HCT116 (cell line): ENCODE results near the gene MRPL24. TPM values are rescaled to one million over a fixed set of nuclear protein-coding genes. Genes with fewer than 3 reads are reported as not detected.

Source experiments
- ATAC-seq: fragments of 200-7000 bp; cut with Tn5 transposase; 2 replicates; pipeline ENCODE4 v1.9.1; 2020; ENCODE audit warnings: mild to moderate bottlenecking, moderate library complexity
- BruUV-seq: library from RNA; stranded (reverse); fragments of 400-500 nt; replicated peaks from 2 replicates; lab custom pipeline; 2021; lab: Mats Ljungman, UMichigan
- CTCF ChIA-PET: fragments of 300-600 bp; sonication (Branson Sonifier 250); formaldehyde crosslinking; loops from one replicate; lab custom pipeline; 2021; ENCODE audit warnings: antibody characterized with exemption; lab: Charles Lee
- POLR2A ChIA-PET: fragments of 300-600, 350-600 bp; sonication (Branson Sonifier 250); formaldehyde crosslinking; loops from one replicate; lab custom pipeline; 2021; ENCODE audit warnings: antibody characterized with exemption; lab: Charles Lee
- RAD21 ChIA-PET, 2 experiments: fragments of 300-600 bp; sonication (Branson Sonifier 250); formaldehyde crosslinking; loops; one replicate each; lab custom pipeline; 2023; ENCODE audit warnings: low total read pairs in 2 of 2; ENCODE audit not compliant: uncharacterized antibody in 2 of 2, unreplicated experiment in 2 of 2, low non-redundant PET in 1 of 2; lab: Charles Lee
- DNase-seq: peaks from one replicate; pipeline ENCODE4 v3.0.0-alpha.2; 2010; ENCODE audit warnings: low read depth, low spot score
- H2AFZ ChIP-seq: fragments of 200-600 bp; shearing (Covaris generic), sonication (generic); 2 replicates; pipeline ENCODE4 v1.6.1; 2017; ENCODE audit warnings: low read depth, mixed run types, mixed read lengths, antibody characterized with exemption, low read length; ENCODE audit not compliant: poor library complexity, severe bottlenecking
- H3K27ac ChIP-seq: 2 replicates; pipeline ENCODE4 v1.5.1; 2012; ENCODE audit warnings: low read depth, low read length
- H3K27me3 ChIP-seq: fragments of 200-600 bp; sonication (generic); 2 replicates; pipeline ENCODE4 v1.6.1; 2016; ENCODE audit warnings: mixed run types, low read length, mixed read lengths; ENCODE audit not compliant: insufficient read depth
- H3K36me3 ChIP-seq, 2 experiments: fragments of 200-500 bp in 1 of 2; fragments of 200-600 bp in 1 of 2; sonication (Bioruptor generic) in 1 of 2; sonication (generic) in 1 of 2; 2 replicates each; pipeline versions ENCODE4 v1.5.1 to v1.6.1; 2014 to 2016; ENCODE audit warnings: low read length in 2 of 2, inconsistent platforms in 1 of 2, mixed read lengths in 1 of 2, mixed run types in 1 of 2; ENCODE audit not compliant: insufficient read depth in 2 of 2, control insufficient read depth in 1 of 2
- H3K4me1 ChIP-seq, 2 experiments: fragments of 200-600 bp in 1 of 2; sonication (generic) in 1 of 2; 2 replicates each; pipeline versions ENCODE4 v1.5.1 to v1.6.1; 2012 to 2017; ENCODE audit warnings: low read length in 2 of 2, inconsistent platforms in 1 of 2, mild to moderate bottlenecking in 1 of 2, mixed read lengths in 1 of 2, mixed run types in 1 of 2, moderate library complexity in 1 of 2; ENCODE audit not compliant: insufficient read depth in 2 of 2, control insufficient read depth in 1 of 2
- H3K4me2 ChIP-seq: fragments of 200-600 bp; sonication (generic); 2 replicates; pipeline ENCODE4 v1.6.1; 2017; ENCODE audit warnings: mixed run types, low read length, mixed read lengths
- H3K4me3 ChIP-seq, 2 experiments: fragments of 200-600 bp in 1 of 2; sonication (generic) in 1 of 2; replicated peaks in 1 of 2; 2 replicates each; pipeline ENCODE4 v1.5.1; 2011 to 2016; ENCODE audit warnings: low read length in 2 of 2, control low read depth in 1 of 2, low read depth in 1 of 2, mild to moderate bottlenecking in 1 of 2, mixed read lengths in 1 of 2, mixed run types in 1 of 2
- H3K79me2 ChIP-seq: fragments of 200-600 bp; sonication (generic); 2 replicates; pipeline ENCODE4 v1.6.1; 2017; ENCODE audit warnings: mild to moderate bottlenecking, mixed run types, low read length, moderate library complexity, mixed read lengths; ENCODE audit not compliant: insufficient read depth
- H3K9ac ChIP-seq: fragments of 200-600 bp; sonication (generic); 2 replicates; pipeline ENCODE4 v1.6.1; 2016; ENCODE audit warnings: low read length, mixed read lengths
- H3K9me2 ChIP-seq: fragments of 200-600 bp; sonication (generic), shearing (Covaris generic); 2 replicates; pipeline ENCODE4 v1.6.1; 2017; ENCODE audit warnings: mixed run types, mild to moderate bottlenecking, moderate library complexity; ENCODE audit not compliant: insufficient read depth
- H3K9me3 ChIP-seq, 2 experiments: fragments of 200-500 bp in 1 of 2; fragments of 200-600 bp in 1 of 2; sonication (Bioruptor generic) in 1 of 2; sonication (generic) in 1 of 2; 2 replicates each; pipeline ENCODE4 v1.6.1; 2014 to 2017; ENCODE audit warnings: low read length in 2 of 2, mixed read lengths in 2 of 2, inconsistent platforms in 1 of 2, low read depth in 1 of 2, mild to moderate bottlenecking in 1 of 2, mixed run types in 1 of 2, moderate library complexity in 1 of 2; ENCODE audit not compliant: control insufficient read depth in 1 of 2, insufficient read depth in 1 of 2
- H4K20me1 ChIP-seq: fragments of 200-600 bp; sonication (generic), shearing (Covaris generic); 2 replicates; pipeline ENCODE4 v1.6.1; 2017; ENCODE audit warnings: mixed run types, mild to moderate bottlenecking, moderate library complexity; ENCODE audit not compliant: insufficient read depth
- ATF3 ChIP-seq: IDR thresholded peaks from 2 replicates; pipeline ENCODE4 v1.6.1; 2012
- CBX3 ChIP-seq: IDR thresholded peaks from 2 replicates; pipeline ENCODE4 v1.6.1; 2012; ENCODE audit warnings: low read depth
- ELF1 ChIP-seq: IDR thresholded peaks from 2 replicates; pipeline ENCODE4 v1.6.1; 2012; ENCODE audit warnings: low read depth, borderline replicate concordance
- POLR2A ChIP-seq: IDR thresholded peaks from 2 replicates; pipeline ENCODE4 v1.7.0; 2011; ENCODE audit warnings: borderline replicate concordance; ENCODE audit not compliant: insufficient read depth, insufficient read length; ENCODE audit errors: extremely low read depth
- TCF7L2 ChIP-seq: IDR thresholded peaks from 2 replicates; pipeline ENCODE4 v1.7.0; 2011; ENCODE audit warnings: borderline replicate concordance, inconsistent platforms; ENCODE audit not compliant: insufficient read depth, insufficient read length; ENCODE audit errors: extremely low read depth
- ZNF274 ChIP-seq: fragments of 200-500 bp; sonication (Bioruptor generic); IDR thresholded peaks from 2 replicates; pipeline ENCODE4 v1.6.1; 2014; ENCODE audit warnings: mild to moderate bottlenecking, low read depth, low read length, inconsistent platforms
- intact Hi-C: fragments of 100-400 bp; cut with micrococcal nuclease; formaldehyde crosslinking; loops from 2 replicates; pipeline ENCODE4 v1.10.0; 2022
- total RNA-seq: library from RNA; stranded (reverse); gene quantifications from one replicate; pipeline ENCODE4 v1.2.1, GENCODE V29; 2021; ENCODE audit not compliant: unreplicated experiment

Gene MRPL24
- total RNA-seq, 1 experiment from 2014 or later, result 111 TPM

- Histone ChIP-seq H3K79me2 (no peaks in the 10 kb centered on the region), H3K27me3 (no peaks in the 10 kb centered on the region), H2AFZ (peak overlapping the region; percentile 35), H3K4me3 (no peak overlapping the region), H3K4me1 (peaks cover 62 to 76% of the 10 kb centered on the region in 2 experiments), H4K20me1 (no peaks in the 10 kb centered on the region), H3K9me3 (no peaks in the 10 kb centered on the region), H3K9me2 (no peaks in the 10 kb centered on the region), H3K4me2 (peak overlapping the region; percentile 84), H3K9ac (peak overlapping the region; percentile 39)
- ATAC-seq, result no peak
- DNase-seq, result no peak
- ChIA-PET POLR2A (interaction anchor here (0.6 to 5.0 kb wide), 6 partner anchors 13 to 36 kb away, joined by 3 to 87 read pairs (median 10); partner anchors contain the start of genes CRABP2, ISG20L2, METTL25B and NES), RAD21 (interaction anchor here (1.8 to 4.0 kb wide), 5 partner anchors 15 to 169 kb away, joined by 9 to 67 read pairs (median 45); partner anchors contain the start of genes CRABP2 (in 2 of the 2) and NTRK1 (in 1 of the 2))
- intact Hi-C loops, result no loop called here
- BruUV-seq, result no TSS peak
- no peak for TF ChIP-seq ZNF274
- TF ChIP-seq, all 23 proteins: peak for 0
- Histone ChIP-seq H3K27ac (peak overlapping the region; percentile 72), H3K36me3 (no peaks in the 10 kb centered on the region)
- CTCF ChIA-PET, result interaction anchor here (1.6 to 10.0 kb wide), 5 partner anchors 17 to 237 kb away, joined by 4 to 508 read pairs (median 104); partner anchors contain the start of genes CRABP2, INSRR, ISG20L2 and METTL25B
These were observed 49.7 kb downstream of the MRPL24 start for GRCh38 chr1:156691191-156691590.

- ChIA-PET RAD21 (interaction anchor here (0.9 to 4.0 kb wide), 7 partner anchors 15 to 199 kb away, joined by 3 to 67 read pairs (median 23); partner anchors contain the start of genes CRABP2 (in 2 of the 2) and NTRK1 (in 1 of the 2)), CTCF (interaction anchor here (1.1 to 10.0 kb wide), 8 partner anchors 14 to 237 kb away, joined by 3 to 508 read pairs (median 32); partner anchors contain the start of genes CRABP2, INSRR, ISG20L2 and METTL25B)
- Histone ChIP-seq H2AFZ (no peak overlapping the region), H3K36me3 (no peaks in the 10 kb centered on the region), H4K20me1 (no peaks in the 10 kb centered on the region), H3K4me3 (no peak overlapping the region), H3K9me3 (no peaks in the 10 kb centered on the region)
- BruUV-seq, result no TSS peak
- no peak for ATAC-seq
- no peak for TF ChIP-seq POLR2A
- no peak for TF ChIP-seq ELF1
- no peak for TF ChIP-seq TCF7L2
- TF ChIP-seq ATF3, result no peak
- TF ChIP-seq CBX3, result no peak
- TF ChIP-seq, all 23 proteins: peak for 0
- intact Hi-C loops, result no loop called here
- no peaks in the 10 kb centered on the region for H3K27me3 ChIP-seq
- peak overlapping the region; percentile 72; the same call in 1 of the 2 replicates for H3K27ac ChIP-seq
- peaks cover 65 to 82% of the 10 kb centered on the region in 2 experiments for H3K4me1 ChIP-seq
- POLR2A ChIA-PET, result interaction anchor here (0.6 to 5.0 kb wide), 7 partner anchors 13 to 37 kb away, joined by 3 to 87 read pairs (median 7); partner anchors contain the start of genes CRABP2, ISG20L2, METTL25B and NES
- no peaks in the 10 kb centered on the region for H3K9me2 ChIP-seq
- peak overlapping the region; percentile 84 for H3K4me2 ChIP-seq
- H3K79me2 ChIP-seq, result no peaks in the 10 kb centered on the region
- H3K9ac ChIP-seq, result 0 out of 2 replicates have a peak overlapping the region, but pooled peaks have one; percentile 39
- DNase-seq, result no peak
These were observed 50.2 kb downstream of the MRPL24 start for GRCh38 chr1:156690675-156691036.
